H9 (cell line): ENCODE results near the gene HASPIN. TPM values are rescaled to one million over a fixed set of nuclear protein-coding genes. Genes with fewer than 3 reads are reported as not detected.

Source experiments
- DNase-seq: peaks from one replicate; pipeline ENCODE4 v3.0.0-alpha.2; 2017
- H2AFZ ChIP-seq: one replicate; pipeline ENCODE4 v1.6.1; 2013; ENCODE audit warnings: mild to moderate bottlenecking, low read length, control low read depth, moderate library complexity
- H2AK5ac ChIP-seq: 2 replicates; pipeline ENCODE4 v1.6.1; 2013; ENCODE audit warnings: low read length, control low read depth, mixed read lengths; ENCODE audit not compliant: insufficient read length
- H2BK120ac ChIP-seq: one replicate; pipeline ENCODE4 v1.6.1; 2013; ENCODE audit warnings: low read depth, mild to moderate bottlenecking, low read length, control low read depth, inconsistent platforms; ENCODE audit not compliant: poor library complexity, severe bottlenecking
- H2BK12ac ChIP-seq: 2 replicates; pipeline ENCODE4 v1.6.1; 2013; ENCODE audit warnings: low read length, control low read depth, mixed read lengths, low read depth; ENCODE audit not compliant: insufficient read length
- H2BK15ac ChIP-seq: 2 replicates; pipeline ENCODE4 v1.6.1; 2013; ENCODE audit warnings: low read depth, low read length, control low read depth
- H2BK20ac ChIP-seq: one replicate; pipeline ENCODE4 v1.6.1; 2013; ENCODE audit warnings: low read depth, mild to moderate bottlenecking, low read length, control low read depth, inconsistent platforms; ENCODE audit not compliant: poor library complexity, severe bottlenecking
- H2BK5ac ChIP-seq: 2 replicates; pipeline ENCODE4 v1.6.1; 2013; ENCODE audit warnings: low read length, control low read depth, mixed read lengths; ENCODE audit not compliant: insufficient read length
- H3K14ac ChIP-seq: 2 replicates; pipeline ENCODE4 v1.6.1; 2013; ENCODE audit warnings: low read length, control low read depth; ENCODE audit not compliant: insufficient read depth
- H3K18ac ChIP-seq: 2 replicates; pipeline ENCODE4 v1.6.1; 2013; ENCODE audit warnings: low read depth, mild to moderate bottlenecking, mixed read lengths, low read length, control low read depth; ENCODE audit not compliant: insufficient read length
- H3K23ac ChIP-seq: 2 replicates; pipeline ENCODE4 v1.6.1; 2013; ENCODE audit warnings: low read length, control low read depth, mixed read lengths, low read depth; ENCODE audit not compliant: insufficient read length
- H3K23me2 ChIP-seq: 2 replicates; pipeline ENCODE4 v1.6.1; 2013; ENCODE audit warnings: low read depth, mild to moderate bottlenecking, mixed read lengths, low read length, control low read depth; ENCODE audit not compliant: insufficient read length, poor library complexity, severe bottlenecking
- H3K27ac ChIP-seq: 2 replicates; pipeline ENCODE4 v1.5.1; 2013; ENCODE audit warnings: low read length, control low read depth, mixed read lengths, low read depth; ENCODE audit not compliant: insufficient read length
- H3K27me3 ChIP-seq: 2 replicates; pipeline ENCODE4 v1.6.1; 2013; ENCODE audit warnings: low read length, control low read depth, inconsistent platforms; ENCODE audit not compliant: insufficient read depth
- H3K4ac ChIP-seq: 2 replicates; pipeline ENCODE4 v1.6.1; 2013; ENCODE audit warnings: low read depth, mild to moderate bottlenecking, control low read depth, inconsistent platforms, low read length, moderate library complexity
- H3K4me1 ChIP-seq: 2 replicates; pipeline ENCODE4 v1.6.1; 2013; ENCODE audit warnings: low read length, control low read depth, inconsistent platforms; ENCODE audit not compliant: insufficient read depth
- H3K4me2 ChIP-seq: 2 replicates; pipeline ENCODE4 v1.6.1; 2013; ENCODE audit warnings: low read length, control low read depth, mixed read lengths; ENCODE audit not compliant: insufficient read length, insufficient read depth
- H3K56ac ChIP-seq: 2 replicates; pipeline ENCODE4 v1.6.1; 2013; ENCODE audit warnings: low read depth, mild to moderate bottlenecking, mixed read lengths, low read length, control low read depth; ENCODE audit not compliant: insufficient read length
- H3K79me1 ChIP-seq: 2 replicates; pipeline ENCODE4 v1.6.1; 2013; ENCODE audit warnings: low read depth, mild to moderate bottlenecking, moderate library complexity, low read length, control low read depth, inconsistent platforms; ENCODE audit not compliant: insufficient read depth, poor library complexity, severe bottlenecking
- H3K79me2 ChIP-seq: 2 replicates; pipeline ENCODE4 v1.6.1; 2013; ENCODE audit warnings: low read length, control low read depth, inconsistent platforms; ENCODE audit not compliant: insufficient read depth
- H3K9ac ChIP-seq: 2 replicates; pipeline ENCODE4 v1.6.1; 2013; ENCODE audit warnings: low read length, control low read depth, mixed read lengths; ENCODE audit not compliant: insufficient read length; ENCODE audit errors: extremely low read depth
- H3K9me3 ChIP-seq: one replicate; pipeline ENCODE4 v1.6.1; 2013; ENCODE audit warnings: low read depth, low read length, inconsistent platforms; ENCODE audit not compliant: control insufficient read depth
- H3T11ph ChIP-seq: one replicate; pipeline ENCODE4 v1.6.1; 2013; ENCODE audit warnings: mild to moderate bottlenecking, low read length, control low read depth, inconsistent platforms
- H4K20me1 ChIP-seq: one replicate; pipeline ENCODE4 v1.6.1; 2013; ENCODE audit not compliant: control insufficient read depth, insufficient read length, insufficient read depth
- H4K5ac ChIP-seq: 2 replicates; pipeline ENCODE4 v1.6.1; 2013; ENCODE audit warnings: low read depth, mild to moderate bottlenecking, mixed read lengths, low read length, control low read depth; ENCODE audit not compliant: insufficient read length
- H4K8ac ChIP-seq: replicated peaks from 2 replicates; pipeline ENCODE4 v1.6.1; 2013; ENCODE audit warnings: low read length, control low read depth, mixed read lengths, low read depth; ENCODE audit not compliant: insufficient read length
- H4K91ac ChIP-seq: 2 replicates; pipeline ENCODE4 v1.6.1; 2013; ENCODE audit warnings: low read depth, mild to moderate bottlenecking, moderate library complexity, mixed read lengths, low read length, control low read depth; ENCODE audit not compliant: insufficient read length
- H3K27ac Mint-ChIP-seq, 3 experiments: 2 replicates in 2 of 3; 3 replicates in 1 of 3; pipeline ENCODE4 v1.8.0; 2020 to 2021; ENCODE audit warnings: mixed read lengths in 3 of 3, mild to moderate bottlenecking in 1 of 3, moderate library complexity in 1 of 3
- H3K27me3 Mint-ChIP-seq: 2 replicates; pipeline ENCODE4 v1.8.0; 2021; ENCODE audit warnings: low read depth, mild to moderate bottlenecking, moderate library complexity, mixed read lengths
- H3K36me3 Mint-ChIP-seq, 3 experiments: 2 replicates in 2 of 3; 3 replicates in 1 of 3; pipeline ENCODE4 v1.8.0; 2020 to 2021; ENCODE audit warnings: low read depth in 3 of 3, mixed read lengths in 3 of 3; ENCODE audit not compliant: insufficient read depth in 1 of 3
- H3K4me1 Mint-ChIP-seq, 2 experiments: 2 replicates each; pipeline ENCODE4 v1.8.0; 2020; ENCODE audit warnings: mixed read lengths in 2 of 2
- H3K4me3 Mint-ChIP-seq, 2 experiments: 2 replicates in 1 of 2; 3 replicates in 1 of 2; pipeline ENCODE4 v1.8.0; 2020 to 2021; ENCODE audit warnings: mild to moderate bottlenecking in 2 of 2, mixed read lengths in 2 of 2, moderate library complexity in 1 of 2
- H3K9me3 Mint-ChIP-seq, 2 experiments: 2 replicates in 1 of 2; 3 replicates in 1 of 2; pipeline ENCODE4 v1.8.0; 2020; ENCODE audit warnings: mild to moderate bottlenecking in 2 of 2, mixed read lengths in 2 of 2, moderate library complexity in 1 of 2
- WGBS: extraction: QIAGEN DNeasy Blood & Tissue Kit; methylation state at CpG from one replicate; pipeline ENCODE4 v1.1.7; 2013; ENCODE audit warnings: missing lambda C conversion rate, low lambda C conversion rate, mixed read lengths; ENCODE audit not compliant: insufficient read length; ENCODE audit errors: extremely low coverage; 5-methylcytosine and 5-hydroxymethylcytosine counted together
- total RNA-seq: library from RNA; stranded (reverse); gene quantifications from 2 replicates; pipeline ENCODE4 v1.2.1, GENCODE V29; 2021
- TF ChIP-seq, protein P1 (sequence below): fragments of 200-600 bp; sonication (generic); conservative IDR thresholded peaks from 3 replicates; pipeline ENCODE4 v1.8.0; 2021; ENCODE audit warnings: antibody characterized with exemption, mild to moderate bottlenecking

Gene HASPIN
- total RNA-seq, 1 experiment from 2014 or later, result 26.6 TPM

DNA sequence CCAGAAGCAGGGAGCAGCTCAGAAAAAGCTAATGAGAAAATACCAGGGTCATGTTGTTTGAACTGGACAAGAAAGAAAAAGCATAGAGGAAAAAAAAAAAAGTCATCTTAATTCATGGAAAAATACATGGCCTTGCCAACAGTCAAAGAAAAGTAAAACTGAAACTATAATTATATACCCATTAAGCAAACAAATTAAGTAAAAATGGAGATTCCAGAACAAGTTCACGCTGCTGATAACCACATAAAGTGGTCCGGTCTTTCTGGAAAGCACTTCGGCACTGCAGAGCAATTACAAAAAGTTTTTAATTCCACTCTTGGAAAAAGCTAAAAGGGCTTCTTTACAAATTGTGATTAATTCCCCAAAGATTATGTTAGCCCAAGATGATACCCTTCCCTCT lies 15.3 kb upstream of the HASPIN start:
- no peak overlapping the region for H2AK5ac ChIP-seq
- H3K23ac ChIP-seq, result no peak overlapping the region
- H2BK20ac ChIP-seq, result no peak overlapping the region
- no peak overlapping the region for H2AFZ ChIP-seq
- peaks cover 0 to 17% (median 7%) of the 10 kb centered on the region in 3 experiments; a peak in 4 of 7 replicates for H3K36me3 Mint-ChIP-seq
- H3K4ac ChIP-seq, result no peak overlapping the region
- H3K4me3 Mint-ChIP-seq, result no peak overlapping the region
- no peaks in the 10 kb centered on the region for H3K79me1 ChIP-seq
- no peaks in the 10 kb centered on the region for H3K9me3 ChIP-seq
- no CpG with 5 or more reads among the region's 3 CpGs for WGBS
- H2BK5ac ChIP-seq, result no peak overlapping the region
- H3K9ac ChIP-seq, result no peak overlapping the region
- peak overlapping the region in 1 of 3 experiments; percentile 50; a peak in 1 of 7 replicates for H3K27ac Mint-ChIP-seq
- no peak overlapping the region for H3K18ac ChIP-seq
- no peaks in the 10 kb centered on the region for H3K4me1 ChIP-seq
- H4K8ac ChIP-seq, result no peak overlapping the region
- no peak overlapping the region for H3K14ac ChIP-seq
- H3K27me3 ChIP-seq, result no peaks in the 10 kb centered on the region
- no peak overlapping the region for H3K56ac ChIP-seq
- H3K9me3 Mint-ChIP-seq, result no peaks in the 10 kb centered on the region
- no peak overlapping the region for H2BK15ac ChIP-seq
- peaks cover 3 to 5% of the 10 kb centered on the region in 2 experiments; a peak in 2 of 4 replicates for H3K4me1 Mint-ChIP-seq
- no peak overlapping the region for H2BK120ac ChIP-seq
- no peak for DNase-seq
- H3K27me3 Mint-ChIP-seq, result no peaks in the 10 kb centered on the region
- H4K20me1 ChIP-seq, result no peaks in the 10 kb centered on the region
- TF ChIP-seq, protein P1, sequence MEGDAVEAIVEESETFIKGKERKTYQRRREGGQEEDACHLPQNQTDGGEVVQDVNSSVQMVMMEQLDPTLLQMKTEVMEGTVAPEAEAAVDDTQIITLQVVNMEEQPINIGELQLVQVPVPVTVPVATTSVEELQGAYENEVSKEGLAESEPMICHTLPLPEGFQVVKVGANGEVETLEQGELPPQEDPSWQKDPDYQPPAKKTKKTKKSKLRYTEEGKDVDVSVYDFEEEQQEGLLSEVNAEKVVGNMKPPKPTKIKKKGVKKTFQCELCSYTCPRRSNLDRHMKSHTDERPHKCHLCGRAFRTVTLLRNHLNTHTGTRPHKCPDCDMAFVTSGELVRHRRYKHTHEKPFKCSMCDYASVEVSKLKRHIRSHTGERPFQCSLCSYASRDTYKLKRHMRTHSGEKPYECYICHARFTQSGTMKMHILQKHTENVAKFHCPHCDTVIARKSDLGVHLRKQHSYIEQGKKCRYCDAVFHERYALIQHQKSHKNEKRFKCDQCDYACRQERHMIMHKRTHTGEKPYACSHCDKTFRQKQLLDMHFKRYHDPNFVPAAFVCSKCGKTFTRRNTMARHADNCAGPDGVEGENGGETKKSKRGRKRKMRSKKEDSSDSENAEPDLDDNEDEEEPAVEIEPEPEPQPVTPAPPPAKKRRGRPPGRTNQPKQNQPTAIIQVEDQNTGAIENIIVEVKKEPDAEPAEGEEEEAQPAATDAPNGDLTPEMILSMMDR, result no peak
- no peak overlapping the region for H3K4me2 ChIP-seq
- H4K91ac ChIP-seq, result no peak overlapping the region
- no peak overlapping the region for H3T11ph ChIP-seq
- no peak overlapping the region for H4K5ac ChIP-seq
- H3K79me2 ChIP-seq, result no peaks in the 10 kb centered on the region
- no peak overlapping the region for H3K27ac ChIP-seq
- H3K23me2 ChIP-seq, result no peaks in the 10 kb centered on the region
- H2BK12ac ChIP-seq, result no peak overlapping the region
